Activated CD4-positive, CD25-positive, alpha-beta regulatory T cell (primary cell): ENCODE data around the gene COL23A1.

Experiments
- DNase-seq, 4 experiments: peaks; one replicate each; lab custom pipeline; 2025; lab: John Stamatoyannopoulos, UW

The COL23A1 gene

DNA sequence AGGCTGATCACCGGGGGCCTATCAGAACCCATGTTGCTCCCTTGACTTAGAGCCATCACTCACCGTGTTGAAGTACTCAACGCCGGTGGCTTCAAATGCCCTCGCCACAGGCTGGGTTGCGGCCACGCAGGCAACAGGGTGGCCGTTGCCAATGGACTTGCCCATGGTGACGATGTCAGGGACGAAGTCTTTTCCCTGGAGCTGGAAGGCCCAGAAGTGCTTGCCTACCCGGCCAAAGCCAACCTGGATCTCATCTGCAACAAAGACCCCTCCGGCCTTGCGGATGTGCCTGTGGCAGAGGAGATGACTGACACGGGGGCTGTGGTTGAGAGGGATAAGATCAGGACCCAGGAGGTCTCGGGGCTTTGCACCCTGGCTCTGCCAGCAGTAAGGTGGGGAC is 367.9 kb downstream of the COL23A1 start:
- DNase-seq: no peak

DNA sequence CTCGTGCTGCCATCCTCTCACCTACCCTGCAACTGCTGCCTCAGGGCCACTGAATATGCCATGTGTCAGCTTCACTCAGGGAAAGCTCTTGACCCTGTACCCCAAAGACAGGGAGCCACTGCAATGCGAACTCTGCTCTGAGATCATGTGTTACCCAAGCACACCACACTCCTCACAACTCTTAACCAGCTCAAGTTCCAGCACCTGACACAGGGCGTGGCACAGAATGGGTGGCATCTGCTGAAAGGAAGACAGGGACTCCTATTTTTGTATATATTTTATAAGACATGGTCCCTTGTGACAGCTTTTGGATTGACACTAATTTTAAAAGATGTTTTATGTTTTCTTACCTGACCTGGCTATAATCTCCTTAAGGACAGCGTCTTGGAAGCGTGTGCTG is 368.3 kb downstream of the COL23A1 start:
- DNase-seq: no peak

- DNase-seq: no peak
Measured at GRCh38 chr5:178221282-178221681, 368.9 kb downstream of the COL23A1 start.

- no peak for DNase-seq
Measured at GRCh38 chr5:178218827-178219226, 371.4 kb downstream of the COL23A1 start.

DNA sequence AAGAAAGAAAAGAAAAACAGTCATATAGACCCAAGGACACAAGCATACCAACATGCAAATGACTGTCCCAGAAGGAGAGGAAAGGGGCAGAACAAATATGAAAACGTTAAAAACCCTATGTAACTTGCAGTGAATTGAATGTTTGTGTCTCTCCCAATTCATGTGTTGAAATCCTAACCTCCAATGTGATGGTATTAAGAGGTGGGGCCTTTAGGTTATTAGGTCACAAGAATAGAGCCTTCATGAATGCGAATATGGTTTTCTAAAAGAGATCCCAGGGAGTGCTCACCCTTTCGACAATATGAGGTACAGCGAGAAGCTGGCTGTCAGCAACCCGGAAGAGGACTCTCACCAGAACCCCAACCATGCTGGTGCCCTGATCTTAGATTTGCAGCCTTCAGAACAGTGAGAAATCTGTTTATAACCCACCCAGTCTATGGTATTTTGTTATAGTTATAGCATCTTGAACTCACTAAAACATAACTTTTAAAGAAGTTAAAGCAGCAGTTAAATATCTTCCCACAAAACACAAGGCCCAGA is 371.9 kb downstream of the COL23A1 start:
- DNase-seq: no peak

DNA sequence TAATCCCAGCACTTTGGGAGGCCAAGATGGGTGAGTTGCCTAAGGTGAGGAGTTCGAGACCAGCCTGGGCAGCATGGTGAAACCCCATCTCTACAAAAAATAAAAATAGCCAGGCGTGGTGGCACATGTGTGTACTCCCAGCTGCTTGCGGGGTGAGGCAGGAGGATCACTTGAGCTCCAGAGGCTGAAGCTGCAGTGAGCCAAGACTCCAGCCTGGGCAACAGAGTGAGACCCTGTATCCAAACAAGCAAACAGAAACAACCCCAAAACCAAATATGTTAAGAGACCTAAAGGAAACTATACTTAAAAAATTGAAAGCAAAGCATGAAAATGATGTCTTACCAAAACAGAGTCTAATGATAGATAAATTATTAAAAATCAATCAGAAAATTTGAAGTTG is 373.4 kb downstream of the COL23A1 start:
- no peak for DNase-seq

DNA sequence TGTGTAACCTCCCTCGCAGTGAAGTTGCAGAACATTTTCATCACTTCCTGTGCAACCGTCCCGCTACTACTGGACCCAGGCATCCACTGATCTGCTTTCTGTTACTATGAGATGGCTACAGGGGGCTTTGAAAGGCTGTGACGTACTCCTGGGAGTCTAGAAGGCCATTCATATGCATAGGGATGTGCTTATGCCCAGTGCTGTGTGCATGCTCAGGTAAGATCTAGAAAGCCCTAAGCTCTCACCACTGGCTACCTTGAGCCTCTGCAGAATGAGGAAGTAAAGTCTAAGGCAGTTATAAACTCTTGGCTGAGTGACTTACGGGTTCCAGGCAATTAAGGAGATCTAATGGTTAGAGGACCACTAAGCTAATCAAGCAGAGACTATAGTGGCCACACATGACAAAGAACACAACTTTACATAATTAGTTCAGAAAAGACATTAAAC is 374.1 kb downstream of the COL23A1 start:
- no peak for DNase-seq

DNA sequence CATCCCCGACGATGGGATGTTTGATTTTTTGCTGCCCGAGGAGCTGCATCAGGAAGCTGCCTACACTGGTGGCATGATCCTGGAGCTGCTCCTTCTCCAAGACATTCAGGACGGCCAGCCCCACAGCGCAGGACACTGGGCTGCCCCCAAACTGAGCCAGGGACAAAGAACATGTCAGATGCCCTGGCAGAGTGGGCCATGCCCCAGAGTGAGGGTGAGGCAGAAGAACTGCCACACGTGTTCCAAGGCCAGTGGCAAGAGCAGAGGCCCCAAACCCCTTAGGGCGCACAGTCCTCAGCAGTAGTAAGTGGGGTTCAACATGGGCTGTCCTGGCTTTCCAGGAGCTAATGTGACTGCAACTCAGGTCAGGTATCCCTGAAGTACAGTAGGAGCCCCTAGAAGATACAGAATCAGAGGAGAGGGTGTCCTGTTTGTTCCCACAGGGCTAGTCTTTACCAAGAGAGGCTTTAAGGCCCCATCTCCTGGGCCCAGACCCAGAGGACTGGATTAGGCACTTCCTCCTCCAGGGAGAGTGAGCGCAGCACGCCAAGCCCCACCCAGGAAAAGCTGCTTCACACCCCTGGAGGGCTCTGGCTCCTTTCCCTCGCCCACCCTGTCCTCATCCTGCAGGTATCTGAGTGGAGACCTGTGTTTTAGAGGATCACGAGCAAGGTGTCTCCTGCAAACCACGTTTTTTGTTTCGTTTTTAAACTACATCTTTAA is 374.8 kb downstream of the COL23A1 start:
- DNase-seq: no peak

GRCh38 chr5:178214160-178214803 is 375.9 kb downstream of the COL23A1 start:
- no peak for DNase-seq

- no peak for DNase-seq
Measured at GRCh38 chr5:178213748-178214151, 376.4 kb downstream of the COL23A1 start.

- no peak for DNase-seq
Measured at GRCh38 chr5:178213003-178213461, 377.2 kb downstream of the COL23A1 start.

- no peak for DNase-seq
Measured at GRCh38 chr5:178212241-178213002, 377.8 kb downstream of the COL23A1 start.

DNA sequence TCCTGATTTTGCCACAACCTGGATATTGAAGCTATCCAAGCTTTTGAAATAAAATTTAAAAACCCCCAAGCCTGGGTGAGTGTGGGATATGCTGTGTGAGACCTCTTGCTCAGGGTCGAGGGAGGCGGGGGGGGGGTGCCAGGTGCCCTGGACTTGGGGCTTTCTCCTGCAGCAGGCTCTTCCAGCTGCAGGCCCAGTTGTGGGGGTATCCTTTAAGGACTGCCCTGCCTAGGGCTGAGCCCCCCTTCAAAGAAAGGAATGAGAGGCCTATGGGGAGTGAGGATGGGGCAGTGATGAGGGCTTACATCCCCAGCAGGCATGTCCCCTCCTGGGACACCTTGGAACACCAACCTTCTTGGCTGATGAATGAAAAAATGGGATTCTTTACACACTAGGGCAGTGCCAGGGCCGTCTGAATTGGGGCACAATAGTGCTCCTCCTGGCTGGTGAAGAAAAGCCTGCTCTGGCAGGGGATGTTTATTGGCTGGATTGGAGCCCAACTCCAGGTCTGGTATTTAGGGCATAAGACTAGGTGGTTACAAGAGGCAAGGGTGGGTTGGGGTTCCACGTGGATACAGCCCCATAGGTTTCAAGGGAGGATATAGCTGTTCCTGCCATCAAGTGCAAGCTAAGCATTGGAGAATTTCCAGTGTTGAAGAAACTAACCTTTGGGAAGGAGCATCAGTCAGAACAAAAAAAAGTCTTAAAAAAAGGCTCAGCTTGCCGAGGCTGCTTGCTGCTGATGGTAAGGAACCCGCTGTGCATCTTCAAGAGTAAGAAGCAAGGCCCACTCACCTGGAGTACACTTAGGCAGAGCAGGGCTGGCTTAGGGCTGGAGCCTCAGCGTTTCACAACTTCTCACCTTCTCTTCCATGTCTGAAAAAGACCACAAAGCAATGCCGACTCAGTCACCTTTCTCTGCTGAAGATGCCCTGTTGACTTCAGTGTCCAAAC is 378.8 kb downstream of the COL23A1 start:
- no peak for DNase-seq

- DNase-seq: no peak
Measured at GRCh38 chr5:178210686-178211085, 379.5 kb downstream of the COL23A1 start.

GRCh38 chr5:178210073-178210535 is 380.1 kb downstream of the COL23A1 start:
- no peak for DNase-seq

- DNase-seq: no peak
Measured at GRCh38 chr5:178209334-178210072, 380.7 kb downstream of the COL23A1 start.

DNA sequence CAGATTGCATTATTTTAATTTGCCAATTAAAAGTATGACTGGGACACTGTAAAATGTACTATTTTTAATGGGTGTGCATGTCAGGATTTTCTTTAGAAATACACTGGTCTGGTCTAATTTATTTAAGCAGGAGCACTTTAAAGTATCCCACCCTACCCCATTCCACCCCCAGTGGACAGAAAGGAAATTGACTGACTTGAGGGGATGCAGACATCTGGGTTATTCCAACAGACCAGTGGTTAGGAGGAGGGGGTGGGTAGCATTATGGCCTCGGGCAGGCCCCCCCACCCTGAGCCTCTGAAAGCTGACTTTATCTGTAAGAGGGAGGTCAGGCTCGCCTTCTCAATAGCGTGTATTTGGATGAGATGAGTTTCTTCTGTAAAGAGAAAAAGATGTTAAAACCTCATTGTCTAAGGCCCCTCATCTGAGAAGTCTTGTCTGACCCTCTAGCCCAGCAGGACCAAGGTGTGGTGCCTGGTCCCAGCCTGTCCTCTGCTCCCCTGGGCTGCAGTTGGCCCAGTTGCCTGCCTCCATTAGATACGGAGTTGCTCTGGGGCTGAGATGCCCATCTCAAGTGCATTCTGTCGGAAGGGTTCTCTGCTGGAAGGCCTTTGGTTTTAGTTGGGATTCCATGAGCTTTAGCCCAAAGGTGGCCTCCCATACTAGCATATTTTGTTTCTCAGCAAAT is 381.5 kb downstream of the COL23A1 start:
- no peak for DNase-seq

- no peak for DNase-seq
Measured at GRCh38 chr5:178207917-178208280, 382.3 kb downstream of the COL23A1 start.

- no peak for DNase-seq
Measured at GRCh38 chr5:178207183-178207916, 382.8 kb downstream of the COL23A1 start.
